RWPE1 (cell line): ENCODE data around the gene BABAM2.

Source experiments
- CTCF ChIA-PET: fragments of 350-600 bp; sonication (Branson Sonifier 250); formaldehyde crosslinking; extraction: SDS; loops from one replicate; lab custom pipeline; 2021; lab: Yijun Ruan, JAX
- POLR2A ChIA-PET: fragments of 400-600 bp; formaldehyde crosslinking; extraction: SDS; loops from one replicate; lab custom pipeline; 2020; ENCODE audit warnings: antibody characterized with exemption; ENCODE audit not compliant: low non-redundant PET; lab: Yijun Ruan, JAX
- DNase-seq: peaks from one replicate; pipeline ENCODE4 v3.0.0; 2012; ENCODE audit warnings: low spot score
- H3K27ac ChIP-seq: fragments of 450-650 bp; 2 replicates; pipeline ENCODE4 v1.5.1; 2017
- CTCF ChIP-seq: fragments of 450-650 bp; conservative IDR thresholded peaks from 2 replicates; pipeline ENCODE4 v1.5.1; 2017; ENCODE audit warnings: low read depth, mild to moderate bottlenecking

BABAM2 gene

GRCh38 chr2:28296904-28297303 is 406.4 kb downstream of the BABAM2 start:
- ChIA-PET CTCF (interaction anchor here (0.6 kb wide), 1 partner anchor 229 kb away, joined by 3 read pairs; no protein-coding TSS in a partner anchor), POLR2A (no interaction called here)
- TF ChIP-seq CTCF, result no peak
- DNase-seq, result peak; percentile 11
- no peak overlapping the region for H3K27ac ChIP-seq

- CTCF ChIA-PET, result no interaction called here
- POLR2A ChIA-PET, result no interaction called here
- no peak for TF ChIP-seq CTCF
- DNase-seq, result no peak
- no peak overlapping the region for H3K27ac ChIP-seq
Measured at GRCh38 chr2:28297531-28297930, 407.0 kb downstream of the BABAM2 start.

- TF ChIP-seq CTCF, result no peak
- POLR2A ChIA-PET, result no interaction called here
- no peak for DNase-seq
- CTCF ChIA-PET, result no interaction called here
- H3K27ac ChIP-seq, result no peak overlapping the region
Measured at GRCh38 chr2:28298406-28298805, 407.9 kb downstream of the BABAM2 start.

GRCh38 chr2:28300485-28301341 is 410.2 kb downstream of the BABAM2 start:
- no peak overlapping the region for H3K27ac ChIP-seq
- no peak for DNase-seq
- ChIA-PET POLR2A (no interaction called here), CTCF (no interaction called here)
- TF ChIP-seq CTCF, result no peak

- TF ChIP-seq CTCF, result no peak
- H3K27ac ChIP-seq, result no peak overlapping the region
- ChIA-PET CTCF (no interaction called here), POLR2A (no interaction called here)
- no peak for DNase-seq
Measured at GRCh38 chr2:28305202-28305601, 414.7 kb downstream of the BABAM2 start.

- no peak for TF ChIP-seq CTCF
- ChIA-PET CTCF (interaction anchor here (0.6 kb wide), 2 partner anchors 253 to 256 kb away, joined by 3 read pairs; no protein-coding TSS in a partner anchor), POLR2A (no interaction called here)
Measured at GRCh38 chr2:28310107-28310506, 419.6 kb downstream of the BABAM2 start.

More at GRCh38 chr2:28310107-28310506, 419.6 kb downstream of the BABAM2 start:
- no peak for DNase-seq
- no peak overlapping the region for H3K27ac ChIP-seq
